Islet precursor cell (in vitro differentiated cells): ENCODE measurements around the gene KANK4.
"Not testable (repeated sequence)": the region's sequence is repeated elsewhere in the genome, so short reads cannot be mapped to it uniquely, and the experiment has no call there.

Experiments
- DNase-seq: peaks from one replicate; pipeline ENCODE4 v3.0.0-alpha.2; 2018

KANK4 gene

DNA sequence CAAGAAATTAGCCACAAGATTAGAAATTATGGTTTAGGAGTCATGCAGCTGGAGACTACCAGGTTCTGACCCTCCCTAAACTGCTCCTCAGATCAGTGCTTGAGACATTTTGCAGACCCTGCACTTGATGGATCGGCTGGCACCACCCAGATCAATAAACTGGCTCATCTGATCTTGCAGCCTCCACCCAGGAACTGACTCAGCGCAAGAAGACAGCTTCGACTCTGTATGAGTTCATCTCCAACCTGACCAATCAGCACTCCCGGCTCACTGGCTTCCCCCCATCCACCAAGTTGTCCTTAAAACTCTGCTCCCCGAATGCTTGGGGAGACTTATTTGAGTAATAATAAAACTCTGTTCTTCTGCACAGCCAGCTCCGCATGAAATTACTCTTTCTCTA, 84.5 kb downstream of the KANK4 start:
- DNase-seq: peak; percentile 68

DNA sequence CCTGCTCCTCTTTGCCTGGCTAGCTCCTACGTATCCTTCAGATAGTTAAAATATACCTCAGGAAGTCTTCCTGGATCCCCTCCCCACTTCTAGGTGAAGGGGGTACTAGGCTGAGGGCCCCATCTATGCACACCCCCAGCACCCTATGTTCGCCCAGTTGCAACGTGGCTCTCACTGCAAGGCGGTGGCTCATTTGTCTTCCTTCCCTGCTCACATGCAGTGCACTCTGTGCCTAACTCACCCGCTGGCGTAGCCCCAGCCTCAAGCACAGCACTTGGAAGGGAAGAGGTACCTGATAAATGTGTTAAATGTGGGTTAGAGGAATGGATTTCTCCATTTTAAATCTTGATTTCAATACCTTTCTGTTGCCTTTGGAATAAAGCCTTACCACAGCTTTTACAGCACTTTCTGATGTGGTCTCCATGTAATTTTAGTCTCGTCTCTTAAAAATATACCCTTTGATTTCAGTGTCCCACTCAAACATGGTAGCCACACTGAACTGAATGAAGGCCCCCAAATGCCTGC, 85.2 kb downstream of the KANK4 start:
- DNase-seq: no peak

DNA sequence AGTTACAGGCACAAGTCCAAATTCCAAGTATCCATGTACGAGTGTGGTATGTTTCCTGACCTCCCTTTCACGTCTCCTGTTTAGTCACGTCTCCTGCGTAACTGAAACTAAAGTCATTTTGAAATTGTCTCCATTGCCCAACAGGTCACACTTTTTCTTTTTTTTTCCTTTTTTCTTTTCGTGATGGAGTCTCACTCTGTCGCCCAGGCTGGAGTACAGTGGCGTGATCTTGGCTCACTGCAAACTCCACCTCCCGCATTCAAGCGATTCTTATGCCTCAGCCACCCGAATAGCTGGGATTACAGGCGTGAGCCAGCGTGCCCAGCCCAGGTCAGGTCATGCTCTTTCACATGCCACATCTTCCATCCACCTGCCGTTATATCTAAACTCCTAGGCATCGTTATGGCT, 86.4 kb downstream of the KANK4 start:
- no peak for DNase-seq

DNA sequence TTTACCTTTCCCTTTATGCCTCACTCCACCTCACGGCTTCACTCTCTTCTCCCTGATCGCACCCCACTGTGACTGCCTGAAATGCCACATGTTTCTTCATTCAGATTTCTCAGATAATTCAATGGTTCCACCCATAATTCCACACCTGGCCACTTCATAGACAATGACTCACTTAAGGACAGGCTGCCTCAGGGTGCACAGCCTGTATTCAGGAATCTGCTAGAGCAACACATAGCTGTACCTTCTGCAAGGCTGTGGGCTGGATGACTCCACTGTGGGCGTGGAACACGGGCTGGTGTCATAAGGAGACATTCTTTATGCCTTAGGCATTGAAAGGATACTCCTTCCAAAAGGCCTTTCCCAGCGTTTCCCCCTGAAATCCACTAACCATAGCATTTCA, 88.5 kb downstream of the KANK4 start:
- peak; percentile 97 for DNase-seq

DNA sequence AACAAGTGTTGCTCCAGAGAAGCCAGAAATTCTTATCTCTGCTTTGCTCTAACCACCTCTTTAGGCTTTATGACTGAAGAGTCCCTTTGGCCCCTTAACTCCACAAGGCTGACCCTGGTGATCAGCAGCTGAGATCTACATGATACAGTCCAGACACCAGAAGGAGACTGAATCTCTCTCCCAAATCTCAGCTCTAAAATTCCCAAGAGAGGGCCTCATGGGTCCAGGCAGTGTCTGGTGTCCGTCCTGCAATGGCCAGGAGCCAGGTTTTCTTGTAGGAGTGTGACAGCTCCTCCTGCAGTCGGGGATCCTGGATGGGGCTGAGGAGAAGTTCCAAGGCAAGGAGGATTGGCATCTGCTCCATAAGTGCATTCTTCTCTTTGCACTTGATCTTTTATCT, 89.3 kb downstream of the KANK4 start:
- peak; percentile 96 for DNase-seq

DNA sequence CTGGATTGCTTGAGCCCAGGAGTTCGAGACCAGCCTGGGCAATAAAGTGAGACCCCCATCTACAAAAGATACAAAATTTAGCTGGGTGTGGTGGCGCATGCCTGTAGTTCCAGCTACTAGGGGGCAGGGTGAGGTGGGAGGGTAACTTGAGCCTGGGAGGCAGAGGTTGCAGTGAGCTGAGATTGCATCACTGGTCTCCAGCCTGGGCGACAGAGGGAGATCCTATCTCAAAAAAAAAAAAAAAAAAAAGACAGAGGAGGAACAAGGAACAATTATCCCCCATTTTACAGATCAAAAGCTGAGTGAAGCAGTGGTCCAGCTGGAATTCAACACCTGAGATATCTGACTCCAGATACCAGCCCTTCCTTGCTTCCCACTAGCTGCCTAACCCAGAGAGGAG, 89.8 kb downstream of the KANK4 start:
- peak; percentile 87 for DNase-seq

DNA sequence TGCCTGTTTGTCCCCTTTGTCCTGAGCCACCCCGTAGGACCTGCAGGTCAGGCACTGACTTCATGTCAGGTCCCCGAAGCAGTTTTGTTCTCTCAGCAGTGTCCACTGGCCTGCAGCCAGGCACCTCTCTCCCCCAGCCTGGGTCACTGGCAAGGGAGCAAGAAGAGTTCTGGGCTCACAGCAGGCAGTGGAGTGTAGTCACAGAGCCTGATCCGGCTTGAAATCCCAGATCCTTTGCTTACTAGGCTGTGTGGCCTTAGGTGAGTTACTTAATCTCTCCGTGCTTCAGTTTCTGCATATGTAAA, 90.4 kb downstream of the KANK4 start:
- DNase-seq: peak; percentile 65

DNA sequence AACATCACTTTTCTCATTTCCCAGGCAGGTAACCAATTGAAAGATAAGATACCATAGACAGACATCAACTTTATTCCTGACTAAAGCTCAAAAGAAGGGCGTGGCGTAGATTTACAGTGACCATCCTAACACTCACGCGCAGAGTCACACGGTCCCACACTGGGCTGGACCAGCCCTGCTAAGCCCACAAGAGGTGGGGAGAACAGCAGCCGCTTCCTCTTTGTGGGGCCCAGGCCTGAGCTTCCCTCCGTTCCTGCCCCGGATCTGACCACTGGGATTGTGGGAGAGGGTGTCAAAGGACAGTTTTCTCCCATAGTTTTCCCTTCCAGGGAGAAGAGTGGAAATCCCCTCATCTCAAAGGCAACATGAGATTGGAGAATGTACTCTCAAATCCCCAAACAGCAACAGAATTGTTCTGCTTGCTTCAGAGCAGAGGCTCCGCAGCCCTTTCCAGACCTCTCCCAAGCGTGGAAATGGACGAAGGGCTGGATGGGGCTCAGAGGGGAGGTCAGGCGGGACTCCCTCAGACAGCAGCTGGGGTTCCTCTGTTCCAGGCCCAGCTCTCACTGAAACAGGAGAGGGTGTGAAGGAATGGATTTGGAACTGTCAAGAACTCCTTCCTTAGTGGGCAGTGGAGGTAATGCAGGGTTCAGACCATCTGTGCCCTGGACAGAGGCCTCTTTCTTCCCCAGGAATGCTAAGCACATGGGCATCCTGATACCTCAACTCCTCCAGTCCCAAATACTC, 90.9 kb downstream of the KANK4 start:
- peak; percentile 57 for DNase-seq

DNA sequence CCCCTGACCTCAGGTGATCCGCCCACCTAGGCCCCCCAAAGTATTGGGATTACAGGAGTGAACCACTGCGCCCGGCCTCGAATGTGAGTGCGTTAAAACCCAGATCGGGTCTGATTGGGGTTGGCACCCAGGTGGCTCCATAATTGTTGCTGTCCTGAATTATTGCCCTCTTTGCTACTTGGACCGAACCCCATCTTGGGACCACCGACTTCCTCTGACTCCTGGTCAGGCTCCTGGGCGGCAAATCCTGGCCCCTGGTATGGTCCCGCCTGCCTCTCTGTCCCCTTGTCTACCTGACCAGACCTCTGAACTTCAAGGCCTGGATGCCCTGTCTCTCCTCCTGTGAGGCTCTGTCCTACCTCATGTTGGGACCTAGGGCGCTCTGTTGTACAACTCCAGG, 91.7 kb downstream of the KANK4 start:
- no peak for DNase-seq

DNA sequence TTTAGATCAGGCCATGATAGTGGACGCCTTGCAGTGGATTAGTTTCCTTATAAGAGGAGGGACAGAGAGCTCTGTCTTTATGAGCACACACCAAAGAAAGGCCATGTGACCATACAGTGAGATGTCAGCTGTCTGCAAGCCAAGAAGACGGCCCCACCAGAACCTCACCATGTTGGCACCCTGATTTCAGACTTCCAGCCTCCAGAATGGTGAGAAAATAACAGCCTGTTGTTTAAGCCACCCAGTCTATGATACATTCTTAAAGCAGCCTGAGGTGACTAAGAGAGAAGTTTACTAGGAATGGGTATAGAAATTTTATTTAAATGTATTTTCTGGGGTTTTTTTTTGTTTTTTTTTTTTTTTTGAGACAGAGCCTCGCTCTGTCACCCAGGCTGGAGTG, 95.1 kb downstream of the KANK4 start:
- DNase-seq: no peak

DNA sequence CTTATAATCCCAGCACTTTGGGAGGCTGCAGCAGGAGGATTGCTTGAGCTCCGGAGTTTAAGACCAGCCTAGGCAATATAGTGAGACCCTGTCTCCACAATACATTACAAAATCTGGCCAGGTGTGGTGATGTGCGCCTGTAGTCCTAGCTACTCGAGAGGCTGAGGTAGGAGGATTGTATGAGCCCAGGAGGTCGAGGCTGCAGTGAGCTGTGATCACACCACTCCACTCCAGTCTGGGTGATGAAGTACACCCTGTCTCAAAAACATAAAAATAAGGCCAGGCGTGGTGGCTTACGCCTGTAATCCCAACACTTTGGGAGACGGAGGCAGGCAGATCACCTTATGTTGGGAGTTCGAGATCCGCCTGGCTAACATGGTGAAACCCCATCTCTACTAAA, 96.9 kb downstream of the KANK4 start:
- no peak for DNase-seq

DNA sequence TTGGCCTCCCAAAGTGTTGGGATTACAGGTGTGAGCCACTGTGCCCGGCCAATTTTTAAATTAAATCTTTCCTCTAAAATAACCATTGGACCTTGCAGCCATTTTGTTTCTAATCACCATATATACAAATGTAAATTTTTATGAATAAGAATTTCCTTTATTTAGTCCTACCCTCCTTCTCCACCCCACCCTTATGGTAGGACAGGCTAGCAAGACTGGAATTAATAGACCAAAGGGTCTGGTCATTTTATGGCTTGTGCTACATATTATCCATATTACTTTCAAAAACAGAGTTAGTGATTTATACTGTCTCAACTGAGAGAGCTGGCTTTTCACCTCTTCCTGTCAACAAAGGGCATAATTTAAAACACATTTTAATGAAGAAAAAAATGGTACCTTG, 98.1 kb downstream of the KANK4 start:
- no peak for DNase-seq

DNA sequence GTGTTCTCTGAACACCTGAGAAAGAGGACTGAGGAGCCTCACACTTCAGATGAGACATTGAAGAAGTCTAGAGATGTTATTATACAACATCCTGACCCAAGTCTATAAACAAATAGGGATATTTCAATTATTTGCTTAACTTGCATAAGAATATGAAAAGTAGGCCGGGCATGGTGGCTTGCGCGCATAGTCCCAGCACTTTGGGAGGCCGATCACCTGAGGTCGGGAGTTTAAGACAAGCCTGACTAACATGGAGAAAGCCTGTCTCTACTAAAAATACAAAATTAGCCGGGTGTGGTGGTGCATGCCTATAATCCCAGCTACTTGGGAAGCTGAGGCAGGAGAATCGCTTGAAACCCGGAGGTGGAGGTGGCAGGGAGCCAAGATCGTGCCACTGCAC, 98.8 kb downstream of the KANK4 start:
- DNase-seq: not testable (repeated sequence)

DNA sequence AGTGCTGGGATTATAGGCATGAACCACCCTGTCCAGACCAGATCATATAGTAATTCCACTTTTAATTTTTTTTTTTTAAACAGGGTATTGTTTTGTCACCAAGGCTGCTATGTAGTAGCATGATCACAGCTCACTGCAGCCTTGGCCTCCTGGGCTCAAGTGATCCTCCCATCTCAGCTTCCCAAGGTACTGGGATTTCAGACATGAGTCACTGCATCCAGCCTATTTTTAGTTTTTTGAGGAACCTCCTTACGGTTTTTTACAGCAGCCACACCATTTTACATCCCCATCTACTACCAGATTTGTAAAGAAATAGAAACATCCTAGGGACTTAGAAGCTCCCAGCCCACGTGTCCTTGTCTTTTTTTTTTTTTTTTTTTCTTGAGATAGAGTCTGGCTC, 100.6 kb downstream of the KANK4 start:
- DNase-seq: peak; percentile 7

DNA sequence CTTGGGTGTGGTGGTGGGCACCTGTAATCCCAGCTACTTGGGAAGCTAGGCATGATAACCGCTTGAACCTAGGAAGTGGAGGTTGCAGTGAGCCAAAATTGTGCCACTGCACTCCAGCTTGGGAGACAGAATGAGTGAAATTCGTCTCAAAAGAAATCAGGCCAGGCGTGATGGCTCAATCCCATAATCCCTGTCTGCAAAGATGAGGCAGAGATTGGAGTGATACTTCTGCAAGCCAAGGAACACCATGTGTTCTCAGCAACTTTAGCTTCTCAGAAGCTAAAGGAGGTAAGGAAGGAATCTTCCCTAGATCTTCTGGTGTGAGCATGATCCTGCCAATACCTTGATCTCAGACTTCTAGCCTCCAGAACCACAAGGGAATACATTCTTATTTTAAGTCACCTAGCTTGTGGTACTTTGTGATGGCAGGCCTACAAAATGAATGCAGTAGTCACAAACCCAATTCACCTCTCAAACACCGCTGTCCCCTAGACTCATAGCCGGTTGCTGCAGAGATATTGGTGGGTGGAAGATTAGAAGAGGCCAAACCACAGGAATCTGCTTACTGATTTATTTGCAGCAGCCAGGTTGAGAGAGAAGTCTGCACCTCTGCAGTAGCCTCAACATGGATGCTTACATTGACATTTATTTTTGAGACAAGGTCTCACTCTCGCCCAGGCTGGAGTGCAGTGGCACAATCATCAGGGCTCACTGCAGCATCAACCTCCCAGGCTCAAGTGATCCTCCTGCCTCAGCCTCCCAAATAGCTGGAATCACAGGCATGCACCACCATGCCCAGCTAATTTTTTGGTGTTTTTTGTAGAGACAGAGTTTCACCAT, 105.9 kb downstream of the KANK4 start:
- no peak for DNase-seq

DNA sequence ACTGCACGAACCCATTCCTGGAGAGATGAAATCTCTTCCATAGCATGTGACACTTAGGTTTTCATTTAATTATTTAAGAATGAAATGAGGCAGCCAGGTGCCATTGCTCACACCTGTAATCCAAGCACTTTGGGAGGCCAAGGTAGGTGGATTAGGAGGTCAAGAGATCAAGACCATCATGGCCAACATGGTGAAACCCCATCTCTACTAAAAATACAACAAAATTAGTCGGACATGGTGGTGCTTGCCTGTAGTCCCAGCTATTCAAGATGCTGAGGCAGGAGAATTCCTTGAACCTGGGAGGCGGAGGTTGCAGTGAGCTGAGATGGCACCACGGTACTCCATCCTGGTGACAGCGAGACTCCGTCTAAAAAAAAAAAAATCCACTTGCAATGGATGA, 106.8 kb downstream of the KANK4 start:
- DNase-seq: no peak

DNA sequence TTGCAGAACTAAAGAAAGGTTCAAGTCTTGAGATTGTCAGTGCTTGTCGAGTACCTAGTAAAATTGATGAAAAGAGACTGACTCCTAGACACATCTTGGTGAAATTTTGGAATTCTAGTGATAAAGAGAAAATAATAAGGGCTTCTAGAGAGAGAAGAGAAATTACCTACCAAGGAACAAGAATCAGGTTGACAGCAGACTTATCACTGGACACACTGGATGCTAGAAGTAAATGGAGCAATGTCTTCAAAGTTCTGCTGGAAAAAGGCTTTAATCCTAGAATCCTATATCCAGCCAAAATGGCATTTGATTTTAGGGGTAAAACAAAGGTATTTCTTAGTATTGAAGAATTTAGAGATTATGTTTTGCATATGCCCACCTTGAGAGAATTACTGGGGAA, 108.3 kb downstream of the KANK4 start:
- no peak for DNase-seq

DNA sequence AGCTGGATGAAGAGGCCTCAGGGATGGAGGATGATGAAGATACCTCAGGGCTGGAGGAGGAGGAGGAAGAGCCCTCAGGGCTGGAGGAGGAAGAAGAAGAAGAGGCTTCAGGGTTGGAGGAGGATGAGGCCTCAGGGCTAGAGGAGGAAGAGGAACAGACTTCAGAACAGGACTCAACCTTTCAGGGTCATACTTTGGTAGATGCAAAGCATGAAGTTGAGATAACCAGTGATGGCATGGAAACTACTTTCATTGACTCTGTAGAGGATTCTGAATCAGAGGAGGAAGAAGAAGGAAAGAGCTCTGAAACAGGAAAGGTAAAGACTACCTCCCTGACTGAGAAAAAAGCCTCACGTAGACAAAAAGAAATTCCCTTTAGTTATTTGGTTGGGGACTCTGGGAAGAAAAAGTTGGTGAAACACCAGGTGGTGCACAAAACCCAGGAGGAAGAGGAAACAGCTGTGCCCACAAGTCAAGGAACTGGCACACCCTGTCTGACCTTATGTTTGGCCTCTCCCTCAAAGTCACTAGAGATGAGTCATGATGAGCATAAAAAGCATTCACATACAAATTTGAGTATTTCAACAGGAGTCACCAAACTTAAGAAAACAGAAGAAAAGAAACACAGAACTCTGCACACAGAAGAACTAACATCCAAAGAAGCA, 109.2 kb downstream of the KANK4 start:
- no peak for DNase-seq

DNA sequence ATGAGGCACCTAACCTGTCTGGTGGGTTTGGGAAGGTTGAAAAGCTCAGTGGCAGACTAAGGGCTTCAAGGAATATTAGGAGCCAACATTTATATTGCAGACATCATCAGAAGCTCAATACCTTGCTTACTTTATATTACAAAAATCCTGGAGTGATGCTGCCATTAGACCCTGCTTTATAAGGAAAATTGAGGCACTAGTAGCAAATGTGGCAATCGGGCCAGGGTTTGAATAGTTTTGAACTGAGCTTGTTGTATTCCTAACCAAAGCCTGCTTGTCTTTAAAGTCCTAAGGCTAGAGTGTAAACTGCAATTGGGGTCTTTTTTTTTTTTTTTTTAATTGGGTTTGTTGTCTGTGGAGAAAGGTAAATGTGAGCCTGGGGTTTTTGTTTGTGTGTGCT, 110.3 kb downstream of the KANK4 start:
- DNase-seq: no peak

DNA sequence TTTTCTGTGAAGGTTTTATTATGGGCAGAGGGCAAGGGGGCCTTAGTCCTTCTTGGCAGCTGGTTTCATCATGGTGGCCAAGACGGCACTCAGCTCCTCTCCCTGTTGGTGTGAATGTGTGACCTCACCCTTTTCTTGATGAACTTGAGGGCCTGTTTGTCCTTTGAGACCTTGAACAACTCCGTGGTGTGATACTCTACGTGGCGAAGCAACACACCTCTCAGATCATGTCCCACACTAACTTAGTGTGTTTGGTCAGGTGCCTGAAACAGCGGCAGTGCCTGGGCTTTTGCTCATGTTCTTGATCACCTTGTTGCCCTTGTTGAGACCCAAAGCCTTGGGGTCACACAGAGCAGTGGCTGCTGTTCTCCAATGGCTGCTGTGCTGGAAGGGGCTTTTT, 111.1 kb downstream of the KANK4 start:
- no peak for DNase-seq

DNA sequence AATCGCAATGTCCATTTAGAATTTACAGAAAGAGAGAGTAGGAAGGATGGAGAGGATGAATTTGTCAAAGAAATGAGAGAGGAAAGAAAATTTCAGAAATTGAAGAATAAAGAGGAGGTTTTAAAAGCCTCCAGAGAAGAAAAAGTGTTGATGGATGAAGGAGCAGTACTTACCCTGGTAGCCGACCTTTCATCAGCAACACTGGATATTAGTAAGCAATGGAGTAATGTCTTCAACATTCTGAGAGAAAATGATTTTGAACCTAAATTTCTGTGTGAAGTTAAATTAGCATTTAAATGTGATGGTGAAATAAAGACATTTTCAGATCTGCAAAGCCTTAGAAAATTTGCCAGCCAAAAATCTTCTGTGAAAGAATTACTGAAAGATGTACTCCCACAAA, 112.0 kb downstream of the KANK4 start:
- no peak for DNase-seq

DNA sequence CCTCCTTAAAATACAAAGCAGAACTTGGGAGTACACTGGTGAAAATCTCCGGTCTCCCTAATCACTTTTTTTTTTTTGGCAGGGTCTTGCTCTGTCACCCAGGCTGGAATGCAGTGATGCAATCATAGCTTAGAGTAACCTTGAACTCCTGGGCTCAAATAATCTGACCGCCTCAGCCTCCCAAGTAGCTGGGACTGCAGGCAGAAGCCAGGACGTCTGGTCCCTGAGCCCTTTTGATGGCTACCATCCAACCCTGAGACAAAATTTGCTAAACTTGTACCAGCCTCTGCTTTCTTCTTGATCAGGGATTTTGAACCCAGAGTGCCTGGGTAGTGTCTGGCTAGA, 120.5 kb downstream of the KANK4 start:
- DNase-seq: no peak

DNA sequence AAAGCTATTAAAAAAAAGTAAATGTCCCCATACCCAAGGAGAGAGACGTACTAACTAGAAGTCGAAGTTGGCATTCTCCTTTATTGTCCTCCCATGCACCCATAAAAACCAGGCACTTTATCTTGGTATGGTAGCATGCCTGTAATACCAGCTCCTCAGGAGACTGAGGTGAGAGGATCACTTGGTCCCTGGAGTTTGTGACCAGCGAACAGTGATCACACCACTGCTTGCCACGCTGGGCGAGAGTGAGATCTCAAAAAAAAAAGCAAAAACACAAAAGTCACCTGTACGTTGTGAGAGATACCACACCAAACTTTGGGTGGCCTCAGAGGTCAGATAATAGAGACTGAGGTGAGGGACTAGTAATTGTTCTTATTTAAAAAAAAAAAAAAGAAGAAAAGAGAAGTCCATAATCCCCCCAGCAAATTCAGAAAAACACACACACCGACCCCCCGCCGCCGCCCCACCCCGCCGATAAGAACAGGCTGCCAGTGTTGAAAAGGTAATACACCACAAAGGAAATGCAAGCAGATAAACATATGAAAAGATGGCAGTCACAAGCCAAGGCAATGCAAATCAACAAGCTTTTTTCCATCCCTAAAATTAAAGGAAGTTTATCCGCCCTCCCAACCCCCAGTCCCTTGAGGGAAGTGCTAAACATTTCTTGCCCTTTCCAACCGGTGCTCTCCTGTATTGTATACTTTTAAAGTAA, 121.0 kb downstream of the KANK4 start:
- no peak for DNase-seq
